ENCODE data around the gene PNMT. TPM values are rescaled to one million over a fixed set of nuclear protein-coding genes. Genes with fewer than 3 reads are reported as not detected.
A peak's percentile ranks its signal among the peaks of the same experiment; 100 is the strongest.
"Not testable (repeated sequence)": the region's sequence is repeated elsewhere in the genome, so short reads cannot be mapped to it uniquely, and the experiment has no call there.

The PNMT gene
- total RNA-seq, 4 donors from 2014 or later = 0.26 to 8.4 (median 1.3) TPM

GRCh38 chr17:39688945-39689344 is 20.7 kb downstream of the PNMT start:
- intact Hi-C loops (cut with DNase I) = no loop called here
- no peaks in the 10 kb centered on the region for H3K9me3 ChIP-seq
- H3K27me3 ChIP-seq = no peaks in the 10 kb centered on the region
- WGBS, 2 donors = 35 to 47% methylated on average over 3 of the region's 3 CpGs
- peak overlapping the region in 2 of 4 donors; percentile 93 for H3K27ac ChIP-seq
- TF ChIP-seq POLR2A (IDR thresholded peaks at IDR 0.05) (no peak), CTCF (IDR thresholded peaks at IDR 0.05) (no peak)
- peaks cover 0 to 19% (median 0%) of the 10 kb centered on the region in 3 donors for H3K36me3 ChIP-seq
- peaks cover 10 to 43% (median 13%) of the 10 kb centered on the region in 3 donors for H3K4me1 ChIP-seq
- peak overlapping the region in 2 of 4 donors; percentile 78 to 86 for H3K4me3 ChIP-seq
- no peak for DNase-seq

GRCh38 chr17:39694593-39694992 is 26.3 kb downstream of the PNMT start:
- no peak for DNase-seq
- no peak for TF ChIP-seq POLR2A (IDR thresholded peaks at IDR 0.05)
- TF ChIP-seq CTCF (IDR thresholded peaks at IDR 0.05) = no peak
- Histone ChIP-seq H3K4me3 (no peak overlapping the region), H3K27ac (no peak overlapping the region), H3K4me1 (peaks cover 5 to 13% (median 5%) of the 10 kb centered on the region in 3 donors), H3K9me3 (no peaks in the 10 kb centered on the region), H3K36me3 (no peaks in the 10 kb centered on the region), H3K27me3 (peaks cover 0 to 2% (median 0%) of the 10 kb centered on the region in 4 donors)
- intact Hi-C loops (cut with DNase I) = no loop called here
- 76 to 77% methylated on average over 5 of the region's 5 CpGs for WGBS, 2 donors

- Histone ChIP-seq H3K4me3 (no peak overlapping the region), H3K9me3 (no peaks in the 10 kb centered on the region), H3K36me3 (no peaks in the 10 kb centered on the region), H3K4me1 (peaks cover 5 to 14% (median 7%) of the 10 kb centered on the region in 3 donors), H3K27me3 (peaks cover 0 to 7% (median 0%) of the 10 kb centered on the region in 4 donors), H3K27ac (no peak overlapping the region)
- TF ChIP-seq CTCF (IDR thresholded peaks at IDR 0.05) (no peak), POLR2A (IDR thresholded peaks at IDR 0.05) (no peak)
- intact Hi-C loops (cut with DNase I) = no loop called here
- WGBS, 2 donors = 96 to 100% methylated on average over 2 of the region's 2 CpGs
- DNase-seq = no peak
These were observed 26.8 kb downstream of the PNMT start for GRCh38 chr17:39695089-39695474.

- intact Hi-C loops (cut with DNase I) = no loop called here
- no peak for DNase-seq
- WGBS, 2 donors = 75 to 86% methylated on average over 3 to 6 of the region's 6 CpGs
These were observed 28.5 kb downstream of the PNMT start for GRCh38 chr17:39696731-39697130.

GRCh38 chr17:39697961-39698360 is 29.7 kb downstream of the PNMT start:
- H3K9me3 ChIP-seq = no peaks in the 10 kb centered on the region
- peaks cover 23 to 39% (median 24%) of the 10 kb centered on the region in 3 donors for H3K4me1 ChIP-seq
- no peak for DNase-seq
- no peak for TF ChIP-seq POLR2A (IDR thresholded peaks at IDR 0.05)
- no peak for TF ChIP-seq CTCF (IDR thresholded peaks at IDR 0.05)
- 91 to 92% methylated on average over 4 to 5 of the region's 5 CpGs for WGBS, 2 donors
- H3K4me3 ChIP-seq = no peak overlapping the region
- intact Hi-C loops (cut with DNase I) = no loop called here
- no peaks in the 10 kb centered on the region for H3K36me3 ChIP-seq
- H3K27ac ChIP-seq = no peak overlapping the region
- H3K27me3 ChIP-seq = peaks cover 0 to 21% (median 0%) of the 10 kb centered on the region in 4 donors

More at GRCh38 chr17:39696731-39697130, 28.5 kb downstream of the PNMT start:
- Histone ChIP-seq H3K4me3 (no peak overlapping the region), H3K36me3 (no peaks in the 10 kb centered on the region), H3K9me3 (no peaks in the 10 kb centered on the region), H3K27me3 (peaks cover 0 to 21% (median 0%) of the 10 kb centered on the region in 4 donors), H3K4me1 (peaks cover 11 to 26% (median 14%) of the 10 kb centered on the region in 3 donors), H3K27ac (no peak overlapping the region)
- TF ChIP-seq POLR2A (IDR thresholded peaks at IDR 0.05) (no peak), CTCF (IDR thresholded peaks at IDR 0.05) (no peak)

- DNase-seq; H3K36me3 ChIP-seq; H3K9me3 ChIP-seq; intact Hi-C loops (cut with DNase I): not testable (repeated sequence)
- peaks cover 30 to 52% (median 32%) of the 10 kb centered on the region in 3 donors for H3K4me1 ChIP-seq
- H3K27ac ChIP-seq = peak overlapping the region; percentile 89 to 97 (median 96)
- peaks cover 0 to 21% (median 0%) of the 10 kb centered on the region in 4 donors for H3K27me3 ChIP-seq
- WGBS, 2 donors = 43 to 44% methylated on average over 11 of the region's 11 CpGs
- H3K4me3 ChIP-seq = peak overlapping the region; percentile 83 to 92 (median 88)
These were observed 31.0 kb downstream of the PNMT start for GRCh38 chr17:39699157-39699817.
